GM19023 (cell line): ENCODE measurements around the gene EEPD1.
"Not testable (repeated sequence)": the region's sequence is repeated elsewhere in the genome, so short reads cannot be mapped to it uniquely, and the experiment has no call there.

ENCODE experiments used
- ATAC-seq: cut with Tn5 transposase; IDR thresholded peaks from one replicate; pipeline ENCODE4 v1.9.1; 2021; ENCODE audit warnings: mild to moderate bottlenecking, moderate library complexity; ENCODE audit not compliant: unreplicated experiment

Gene EEPD1

DNA sequence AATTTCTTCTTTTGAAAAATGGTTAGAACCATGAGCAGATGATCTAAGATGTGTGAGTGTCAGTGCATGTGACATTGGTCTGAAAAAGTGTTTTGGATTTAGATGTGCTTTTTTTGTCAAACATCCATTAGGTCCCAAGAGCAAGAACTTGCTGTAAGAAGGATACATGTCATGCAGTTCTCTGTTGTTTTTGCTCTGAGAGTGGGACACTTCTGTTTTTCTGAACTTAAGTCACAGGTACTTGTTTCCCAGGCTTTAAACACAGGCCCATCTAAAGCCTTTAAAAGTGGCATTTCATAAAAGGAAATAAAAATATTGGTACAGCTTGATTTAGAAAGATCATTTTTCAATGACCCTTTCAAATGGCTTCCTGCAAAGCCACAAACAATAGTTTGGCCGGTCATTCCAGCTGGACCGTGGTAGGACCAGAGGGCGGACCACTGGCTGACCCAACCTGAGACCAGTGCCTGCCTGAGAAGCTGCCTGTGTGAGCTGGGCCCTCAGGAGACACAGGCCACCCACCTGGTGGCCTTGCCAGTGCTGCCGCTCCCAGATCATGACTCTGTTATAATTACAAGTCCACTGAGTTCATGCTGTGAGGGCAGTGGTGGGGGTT, 92.7 kb downstream of the EEPD1 start:
- ATAC-seq: no peak

- no peak for ATAC-seq
Measured at GRCh38 chr7:36249091-36249490, 96.0 kb downstream of the EEPD1 start.

DNA sequence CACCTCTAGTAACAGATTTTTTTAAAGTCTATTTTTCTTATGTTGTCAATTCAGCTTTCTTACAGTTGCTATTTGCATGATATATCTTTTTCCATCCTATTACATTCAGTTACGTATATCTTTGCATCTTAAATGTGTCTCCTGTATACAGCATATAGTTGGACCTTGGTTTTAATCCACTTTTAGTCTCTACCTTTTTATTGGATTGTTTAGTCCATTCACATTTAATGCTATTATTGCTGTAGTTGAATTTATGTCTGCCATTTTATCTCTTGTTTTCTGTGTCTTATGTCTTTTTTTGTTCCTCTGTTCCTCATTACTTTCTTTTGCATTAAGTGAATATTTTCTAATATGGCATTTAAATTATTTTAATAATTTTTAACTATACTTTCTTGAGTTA, 100.6 kb downstream of the EEPD1 start:
- ATAC-seq: no peak

DNA sequence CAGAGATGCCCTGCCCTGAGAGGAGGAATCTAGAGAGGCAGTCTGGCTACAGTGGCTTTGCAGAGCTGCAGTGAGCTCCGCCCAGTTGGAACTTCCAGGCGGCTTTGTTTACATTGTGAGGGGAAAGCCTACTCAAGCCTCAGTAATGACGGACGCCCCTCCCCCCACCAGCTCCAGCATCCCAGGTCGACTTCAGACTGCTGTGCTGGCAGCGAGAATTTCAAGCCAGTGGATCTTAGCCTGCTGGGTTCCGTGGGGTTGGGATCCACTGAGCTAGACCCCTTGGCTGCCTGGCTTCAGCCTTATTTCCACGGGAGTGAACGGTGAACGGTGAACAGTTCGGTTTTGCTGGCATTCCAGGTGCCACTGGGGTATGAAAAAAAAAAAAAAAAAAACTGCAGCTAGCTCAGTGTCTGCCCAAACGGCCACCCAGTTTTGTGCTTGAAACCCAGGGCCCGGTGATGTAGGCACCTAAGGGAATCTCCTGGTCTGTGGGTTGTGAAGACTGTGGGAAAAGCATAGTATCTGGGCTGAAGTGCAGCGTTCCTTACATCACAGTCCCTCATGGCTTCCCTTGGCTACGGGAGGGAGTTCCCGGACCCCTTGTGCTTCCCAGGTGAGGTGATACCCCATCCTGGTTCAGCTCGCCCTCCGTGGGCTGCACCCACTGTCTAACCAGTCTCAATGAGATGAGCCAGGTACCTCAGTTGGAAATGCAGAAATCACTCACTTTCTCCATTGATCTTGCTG, 105.6 kb downstream of the EEPD1 start:
- not testable (repeated sequence) for ATAC-seq

DNA sequence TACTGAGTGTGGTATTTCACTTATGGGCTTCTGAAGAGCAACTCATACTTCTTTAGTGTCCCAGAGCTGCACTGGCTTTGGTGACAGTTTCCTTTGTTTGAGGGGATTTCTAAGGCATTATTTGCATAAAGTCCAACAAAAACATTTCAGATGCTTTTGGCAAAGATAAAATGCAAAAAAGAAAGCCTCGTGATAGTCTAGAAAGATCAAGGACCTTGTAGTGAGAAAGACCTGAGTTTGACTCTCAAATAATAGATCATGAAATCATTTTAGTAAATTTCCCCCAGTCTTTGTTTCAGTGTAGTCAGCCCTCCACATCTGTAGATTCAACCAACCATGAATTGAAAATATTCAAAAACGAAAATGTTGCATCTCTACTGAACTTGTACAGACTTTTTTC, 107.4 kb downstream of the EEPD1 start:
- peak; percentile 58 for ATAC-seq

DNA sequence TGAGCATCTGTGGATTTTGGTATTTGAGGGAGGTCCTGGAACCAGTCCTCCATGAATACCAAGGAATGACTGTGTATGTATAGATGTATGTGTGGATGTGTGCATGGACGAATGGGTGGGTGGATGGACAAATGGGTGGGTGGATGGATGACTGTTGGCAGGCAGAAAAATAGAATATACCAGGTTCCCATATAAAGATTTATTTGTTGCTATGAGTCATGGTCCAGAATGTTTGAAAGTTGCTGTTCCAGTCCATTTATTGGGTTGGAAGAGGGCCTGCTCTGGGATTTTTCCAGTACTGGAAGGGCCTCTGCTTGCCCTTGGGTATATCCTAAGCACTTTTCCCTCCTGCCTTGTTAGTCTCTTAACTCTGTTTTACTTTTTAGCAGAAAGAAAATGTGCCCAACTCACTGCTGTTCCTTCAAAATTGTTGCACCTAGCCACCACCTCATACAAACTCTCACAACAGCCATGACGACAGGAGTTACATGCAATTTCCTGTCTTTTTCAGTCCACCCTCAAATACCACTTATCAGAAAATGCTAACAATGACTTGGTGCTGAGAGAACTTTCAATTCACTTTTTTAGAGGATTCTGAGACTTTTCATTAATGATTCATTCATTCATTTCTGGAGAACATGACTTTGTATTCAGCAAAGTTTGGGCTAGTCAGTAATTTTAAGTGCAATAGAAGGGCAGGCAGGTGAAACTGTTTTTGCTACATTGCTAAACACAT, 108.1 kb downstream of the EEPD1 start:
- no peak for ATAC-seq

GRCh38 chr7:36262309-36263094, 109.4 kb downstream of the EEPD1 start:
- no peak for ATAC-seq

DNA sequence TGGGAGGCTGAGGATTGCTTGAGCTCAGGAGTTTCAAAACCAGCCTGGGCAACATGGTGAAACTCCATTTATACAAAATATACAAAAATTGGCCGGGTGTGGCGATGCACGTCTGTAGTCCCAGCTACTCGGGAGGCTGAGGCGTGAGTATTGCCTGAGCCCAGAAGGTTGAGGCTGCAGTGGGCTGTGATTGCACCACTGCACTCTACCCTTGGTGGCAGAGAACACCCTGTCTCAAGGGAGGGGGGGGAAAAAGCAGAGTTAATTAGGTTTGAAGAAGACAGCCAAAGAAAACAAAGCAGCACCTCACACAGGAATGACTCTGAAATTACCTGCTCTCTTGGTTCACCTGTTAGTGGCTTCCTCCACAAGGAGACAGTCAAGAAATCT, 110.0 kb downstream of the EEPD1 start:
- ATAC-seq: no peak

- no peak for ATAC-seq
Measured at GRCh38 chr7:36264123-36264801, 111.2 kb downstream of the EEPD1 start.

DNA sequence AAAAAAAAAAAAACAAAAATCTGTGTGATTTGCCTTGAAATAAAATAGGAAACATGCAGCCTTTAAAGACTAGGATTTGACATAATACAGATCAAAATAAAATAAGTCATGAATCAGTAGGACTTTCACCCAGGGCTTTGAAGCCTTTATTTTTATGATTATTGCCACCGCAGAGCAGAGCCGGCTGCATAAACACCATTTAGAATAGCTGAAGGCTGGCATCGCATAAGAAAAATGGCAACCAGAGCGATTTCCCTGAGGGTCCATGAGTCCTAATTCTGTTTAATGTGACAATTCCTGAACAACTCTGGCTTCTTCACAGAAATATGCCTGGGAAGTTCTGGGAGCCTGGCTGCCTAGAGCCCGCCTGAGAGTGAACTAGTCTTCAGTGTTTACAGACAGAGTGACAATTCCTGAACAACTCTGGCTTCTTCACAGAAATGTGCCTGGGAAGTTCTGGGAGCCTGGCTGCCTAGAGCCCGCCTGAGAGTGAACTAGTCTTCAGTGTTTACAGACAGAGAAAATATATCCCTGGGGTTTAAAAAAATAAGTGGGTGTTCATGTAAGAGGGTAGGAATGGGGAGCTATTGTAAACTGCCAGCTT, 112.0 kb downstream of the EEPD1 start:
- no peak for ATAC-seq

- no peak for ATAC-seq
Measured at GRCh38 chr7:36265680-36266079, 112.6 kb downstream of the EEPD1 start.

DNA sequence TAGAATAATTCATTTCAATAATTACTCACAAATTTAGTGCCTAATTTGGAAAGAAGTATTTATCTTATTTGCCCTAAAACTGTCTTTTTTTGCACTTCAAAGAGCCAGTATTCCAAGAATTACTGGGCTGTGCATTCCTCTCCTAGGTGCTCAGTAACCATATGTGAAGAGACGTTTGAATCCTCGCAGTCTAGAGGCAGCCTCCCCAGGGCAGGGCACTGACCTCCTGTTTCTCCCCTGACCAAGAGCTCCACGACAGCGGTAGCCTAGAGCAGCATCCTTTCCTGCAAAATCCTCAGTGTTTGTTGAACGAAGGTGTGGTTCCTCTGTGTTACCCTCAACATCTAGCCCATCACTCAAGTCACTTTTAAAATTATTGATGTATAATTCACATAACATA, 113.1 kb downstream of the EEPD1 start:
- ATAC-seq: no peak

DNA sequence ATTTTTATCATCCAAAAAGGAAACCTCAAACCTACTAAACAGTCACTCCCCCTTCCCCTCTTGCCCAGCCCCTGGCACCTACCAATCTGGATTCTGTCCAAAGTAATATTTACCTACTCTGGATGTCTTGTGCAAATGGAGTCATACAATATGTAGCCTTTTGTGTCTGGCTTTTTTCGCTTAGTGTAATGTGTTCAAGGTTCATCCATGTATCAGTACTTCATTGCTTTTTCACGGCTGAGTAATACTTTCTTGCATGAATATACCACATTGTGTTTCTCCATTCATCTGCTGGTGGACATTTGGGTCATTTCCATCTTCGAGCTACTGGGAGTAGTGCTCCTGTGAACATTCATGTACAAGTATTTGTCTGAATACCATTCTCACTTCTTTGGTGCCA, 113.6 kb downstream of the EEPD1 start:
- no peak for ATAC-seq

GRCh38 chr7:36272211-36272566, 119.1 kb downstream of the EEPD1 start:
- no peak for ATAC-seq

DNA sequence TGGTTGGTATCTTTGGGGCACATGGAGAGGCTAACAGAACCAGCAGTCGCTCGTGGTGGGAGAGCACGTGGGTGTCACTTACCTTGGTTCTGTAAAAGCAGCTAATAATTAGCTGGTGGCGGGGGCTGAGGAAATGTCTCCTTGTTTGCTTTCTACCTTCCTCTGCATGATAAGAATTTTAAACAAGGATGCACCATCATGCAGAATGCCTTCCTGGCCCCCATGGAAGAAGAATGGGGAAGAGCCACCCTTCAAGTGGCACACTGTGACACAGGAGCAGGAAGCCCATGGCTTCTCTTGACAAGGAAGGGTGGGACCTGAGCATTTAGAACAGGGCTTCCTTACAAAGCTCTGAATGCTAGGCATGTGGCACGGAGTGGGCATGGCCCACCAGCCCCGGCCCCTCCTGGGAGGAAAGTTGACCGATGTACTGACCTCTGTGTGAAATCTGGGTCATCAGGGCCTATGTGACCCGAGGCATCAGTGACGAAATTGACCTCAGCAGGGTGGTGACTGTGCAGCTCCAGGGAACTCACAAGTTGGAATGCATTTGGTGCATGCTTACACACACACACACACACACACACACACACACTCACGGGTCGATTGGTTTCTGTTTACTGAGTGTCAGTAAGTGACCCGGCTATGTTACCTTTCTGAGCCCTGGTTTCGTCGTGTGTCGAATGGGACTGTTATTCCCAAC, 119.7 kb downstream of the EEPD1 start:
- ATAC-seq: no peak

- no peak for ATAC-seq
Measured at GRCh38 chr7:36273836-36274235, 120.8 kb downstream of the EEPD1 start.

- no peak for ATAC-seq
Measured at GRCh38 chr7:36275735-36276284, 122.8 kb downstream of the EEPD1 start.

GRCh38 chr7:36276428-36277248, 123.6 kb downstream of the EEPD1 start:
- ATAC-seq: no peak

GRCh38 chr7:36277249-36277542, 124.1 kb downstream of the EEPD1 start:
- no peak for ATAC-seq
